ENCODE measurements around the gene KPNA1.

The KPNA1 gene

DNA sequence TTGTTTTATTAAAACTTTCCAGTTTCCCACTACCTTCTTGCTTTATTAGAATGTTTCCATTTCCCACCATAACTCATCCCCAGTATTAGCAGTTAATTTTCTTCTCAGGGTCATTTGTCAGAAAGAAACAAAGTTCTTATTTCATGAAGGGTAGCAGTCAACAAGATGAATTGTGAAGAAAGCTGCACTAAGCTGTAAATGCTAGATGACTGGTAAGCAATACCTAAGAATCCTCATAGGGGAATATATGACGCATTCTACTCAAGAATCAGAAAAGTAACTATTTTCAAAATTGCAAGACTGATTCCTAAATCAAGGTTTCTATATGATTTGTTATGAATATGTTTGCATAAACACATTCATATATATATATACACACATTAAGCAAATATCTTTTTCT is 50.1 kb downstream of the KPNA1 start:
- H3K36me3 Mint-ChIP-seq (ENCODE audit: low read depth), result peaks cover 51% of the 10 kb centered on the region
- peaks cover 6% of the 10 kb centered on the region for H3K4me1 Mint-ChIP-seq
- no peak overlapping the region for H3K4me3 Mint-ChIP-seq
- no peaks in the 10 kb centered on the region for H3K27me3 Mint-ChIP-seq (ENCODE audit: low read depth, poor library complexity)
- TF ChIP-seq, protein P1, sequence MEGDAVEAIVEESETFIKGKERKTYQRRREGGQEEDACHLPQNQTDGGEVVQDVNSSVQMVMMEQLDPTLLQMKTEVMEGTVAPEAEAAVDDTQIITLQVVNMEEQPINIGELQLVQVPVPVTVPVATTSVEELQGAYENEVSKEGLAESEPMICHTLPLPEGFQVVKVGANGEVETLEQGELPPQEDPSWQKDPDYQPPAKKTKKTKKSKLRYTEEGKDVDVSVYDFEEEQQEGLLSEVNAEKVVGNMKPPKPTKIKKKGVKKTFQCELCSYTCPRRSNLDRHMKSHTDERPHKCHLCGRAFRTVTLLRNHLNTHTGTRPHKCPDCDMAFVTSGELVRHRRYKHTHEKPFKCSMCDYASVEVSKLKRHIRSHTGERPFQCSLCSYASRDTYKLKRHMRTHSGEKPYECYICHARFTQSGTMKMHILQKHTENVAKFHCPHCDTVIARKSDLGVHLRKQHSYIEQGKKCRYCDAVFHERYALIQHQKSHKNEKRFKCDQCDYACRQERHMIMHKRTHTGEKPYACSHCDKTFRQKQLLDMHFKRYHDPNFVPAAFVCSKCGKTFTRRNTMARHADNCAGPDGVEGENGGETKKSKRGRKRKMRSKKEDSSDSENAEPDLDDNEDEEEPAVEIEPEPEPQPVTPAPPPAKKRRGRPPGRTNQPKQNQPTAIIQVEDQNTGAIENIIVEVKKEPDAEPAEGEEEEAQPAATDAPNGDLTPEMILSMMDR (IDR thresholded peaks at IDR 0.05), result no peak
- no peak for DNase-seq
- H3K27ac Mint-ChIP-seq, result no peak overlapping the region
- H3K9me3 Mint-ChIP-seq, result no peaks in the 10 kb centered on the region

DNA sequence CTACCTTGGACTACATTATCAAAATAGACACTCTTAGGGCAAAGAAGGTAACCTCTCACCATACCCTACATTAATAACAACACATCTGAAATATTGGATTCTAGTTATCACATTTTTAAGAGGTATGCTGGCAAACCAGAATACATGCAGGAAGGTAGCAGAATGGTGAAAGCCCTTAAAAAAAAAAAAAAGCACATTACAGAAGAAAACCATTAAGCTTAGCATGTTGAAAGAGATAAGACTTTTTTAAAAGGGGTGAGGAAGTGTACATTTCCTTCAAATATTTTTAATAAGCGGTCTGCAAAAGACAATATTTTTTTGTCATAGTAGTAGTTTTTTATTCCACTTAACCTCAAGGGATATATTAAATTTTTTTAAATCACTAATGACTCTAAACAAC is 52.3 kb downstream of the KPNA1 start:
- Mint-ChIP-seq H3K9me3 (no peaks in the 10 kb centered on the region), H3K27me3 (ENCODE audit: low read depth, poor library complexity) (no peaks in the 10 kb centered on the region)
- TF ChIP-seq, protein P1 (IDR thresholded peaks at IDR 0.05), result no peak

DNA sequence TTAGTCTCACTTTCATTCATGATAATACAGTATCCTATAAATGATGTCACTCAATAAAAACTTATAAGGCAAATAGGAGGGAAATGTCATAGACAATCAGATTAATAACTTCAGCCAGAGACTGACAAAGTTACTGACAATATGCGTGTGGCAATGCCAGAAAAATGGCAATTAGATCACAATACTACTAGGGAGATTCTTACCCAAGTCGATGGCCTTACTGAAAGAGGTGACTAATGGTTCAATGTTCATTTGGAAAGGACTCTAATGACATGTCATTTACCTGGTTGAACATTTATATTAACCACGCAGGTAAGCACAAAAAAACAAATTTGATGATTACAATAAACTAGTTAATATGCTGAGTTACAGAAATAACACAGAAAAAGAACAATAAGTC is 52.9 kb downstream of the KPNA1 start:
- peaks cover 57% of the 10 kb centered on the region for H3K36me3 Mint-ChIP-seq (ENCODE audit: low read depth)
- DNase-seq, result no peak
- H3K4me1 Mint-ChIP-seq, result no peaks in the 10 kb centered on the region
- H3K4me3 Mint-ChIP-seq, result no peak overlapping the region
- H3K27ac Mint-ChIP-seq, result no peak overlapping the region
- H3K9me3 Mint-ChIP-seq, result no peaks in the 10 kb centered on the region
- no peaks in the 10 kb centered on the region for H3K27me3 Mint-ChIP-seq (ENCODE audit: low read depth, poor library complexity)
- TF ChIP-seq, protein P1 (IDR thresholded peaks at IDR 0.05), result no peak

More for the DNA sequence above, 52.3 kb downstream of the KPNA1 start:
- DNase-seq, result no peak
- Mint-ChIP-seq H3K4me1 (no peaks in the 10 kb centered on the region), H3K36me3 (ENCODE audit: low read depth) (peaks cover 60% of the 10 kb centered on the region), H3K27ac (no peak overlapping the region), H3K4me3 (no peak overlapping the region)

DNA sequence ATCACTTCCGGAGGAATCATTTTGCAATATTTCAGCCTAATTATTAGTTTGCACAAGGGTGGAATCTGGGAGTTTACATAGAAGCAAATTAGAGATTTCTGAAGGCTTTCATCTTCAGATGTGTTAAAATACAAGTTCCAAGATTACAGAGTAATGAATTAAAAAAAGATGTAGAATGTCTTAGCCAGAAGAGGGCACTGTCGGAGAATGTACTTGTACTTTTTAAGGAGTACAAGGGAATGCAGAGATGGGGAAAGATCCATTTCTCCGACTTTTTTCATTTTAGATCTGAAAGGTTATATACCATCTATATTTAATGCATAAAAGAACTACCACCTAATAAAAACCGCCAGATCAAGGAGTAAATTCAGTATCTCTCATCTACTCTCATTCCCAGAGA is 55.7 kb downstream of the KPNA1 start:
- Mint-ChIP-seq H3K4me3 (no peak overlapping the region), H3K4me1 (no peaks in the 10 kb centered on the region), H3K9me3 (no peaks in the 10 kb centered on the region), H3K27ac (no peak overlapping the region), H3K36me3 (ENCODE audit: low read depth) (peaks cover 57% of the 10 kb centered on the region), H3K27me3 (ENCODE audit: low read depth, poor library complexity) (no peaks in the 10 kb centered on the region)
- DNase-seq, result no peak
- TF ChIP-seq, protein P1 (IDR thresholded peaks at IDR 0.05), result peak; percentile 34

DNA sequence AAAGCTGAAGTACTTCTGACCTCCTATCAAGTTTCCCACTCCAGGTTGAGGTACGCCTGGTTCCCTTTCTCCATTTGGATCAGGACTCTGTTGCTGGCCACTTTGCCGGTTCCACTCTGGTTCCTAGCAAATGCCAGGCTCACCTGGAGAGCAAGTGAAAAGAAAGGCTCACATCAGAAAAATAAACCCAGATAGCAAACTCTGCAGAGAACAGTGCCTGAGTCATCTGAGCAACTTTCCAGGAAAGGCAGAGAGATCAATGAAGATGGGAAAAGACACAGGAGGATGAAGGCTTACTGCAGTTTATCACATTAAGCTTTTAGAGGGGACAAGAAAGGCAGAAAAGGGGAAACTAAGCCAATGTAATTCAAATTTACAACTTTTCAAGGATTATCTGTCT is 57.0 kb downstream of the KPNA1 start:
- Mint-ChIP-seq H3K4me1 (no peaks in the 10 kb centered on the region), H3K9me3 (no peaks in the 10 kb centered on the region), H3K27ac (no peak overlapping the region), H3K36me3 (ENCODE audit: low read depth) (peaks cover 49% of the 10 kb centered on the region), H3K4me3 (no peak overlapping the region), H3K27me3 (ENCODE audit: low read depth, poor library complexity) (no peaks in the 10 kb centered on the region)
- TF ChIP-seq, protein P1 (IDR thresholded peaks at IDR 0.05), result no peak
- DNase-seq, result no peak

DNA sequence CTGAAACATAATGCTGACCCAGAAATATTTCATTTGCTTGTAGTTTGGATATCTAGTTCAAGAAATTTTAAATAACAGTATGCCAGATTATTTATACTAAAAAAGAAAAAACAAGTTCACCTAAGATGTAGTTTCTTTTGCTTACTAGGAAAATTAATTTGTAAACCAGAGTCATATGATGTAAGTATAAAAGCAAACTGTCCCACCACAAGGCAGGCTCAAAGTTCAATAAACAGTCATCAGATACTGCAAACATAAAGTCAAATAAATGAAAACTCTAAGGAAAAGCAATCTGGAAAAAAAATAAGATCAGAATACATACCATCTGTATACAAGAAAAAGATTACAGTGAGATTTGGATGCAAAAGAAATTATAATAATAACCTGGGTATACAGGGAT is 58.7 kb downstream of the KPNA1 start:
- Mint-ChIP-seq H3K27ac (no peak overlapping the region), H3K4me3 (no peak overlapping the region), H3K36me3 (ENCODE audit: low read depth) (peaks cover 48% of the 10 kb centered on the region), H3K4me1 (no peaks in the 10 kb centered on the region), H3K27me3 (ENCODE audit: low read depth, poor library complexity) (no peaks in the 10 kb centered on the region), H3K9me3 (no peaks in the 10 kb centered on the region)
- TF ChIP-seq, protein P1 (IDR thresholded peaks at IDR 0.05), result no peak
- DNase-seq, result no peak
